Uterus (tissue), 4 donors: Measurements from ENCODE around the gene CDC42BPA. TPM values are rescaled to one million over a fixed set of nuclear protein-coding genes. Genes with fewer than 3 reads are reported as not detected.

Source experiments
- DNase-seq, 2 donors: peaks; one replicate each; pipeline ENCODE4 v3.0.0-alpha.2; 2019 to 2020
- H3K27ac ChIP-seq, 2 donors: fragments of 200-600 bp; sonication (generic); 1 replicate in 1 of 2; 2 replicates in 1 of 2; pipeline ENCODE4 v1.5.1; 2016 to 2018
- H3K27me3 ChIP-seq, 2 donors: fragments of 200-600 bp; sonication (generic); one replicate each; pipeline ENCODE4 v1.5.1; 2018 to 2019; ENCODE audit warnings: control low read depth in 1 of 2
- H3K36me3 ChIP-seq, 2 donors: fragments of 200-600 bp; sonication (generic); one replicate each; pipeline ENCODE4 v1.5.1; 2019; ENCODE audit warnings: control low read depth in 1 of 2
- H3K4me1 ChIP-seq, 2 donors: fragments of 200-600 bp; sonication (generic); one replicate each; pipeline ENCODE4 v1.5.1; 2018 to 2019; ENCODE audit warnings: control low read depth in 1 of 2
- H3K4me3 ChIP-seq, 2 donors: fragments of 200-600 bp; sonication (generic); 1 replicate in 1 of 2; 2 replicates in 1 of 2; pipeline ENCODE4 v1.5.1; 2018 to 2019; ENCODE audit warnings: mild to moderate bottlenecking in 1 of 2
- H3K9me3 ChIP-seq, 2 donors: fragments of 200-600 bp; sonication (generic); one replicate each; pipeline ENCODE4 v1.5.1; 2019; ENCODE audit warnings: control low read depth in 1 of 2
- CTCF ChIP-seq, 4 experiments: fragments of 200-600 bp in 2 of 4; fragments of 450-650 bp in 2 of 4; sonication (generic) in 2 of 4; IDR thresholded peaks; one replicate each; pipeline ENCODE4 v1.5.1; 2016 to 2019; ENCODE audit warnings: antibody characterized with exemption in 4 of 4, mild to moderate bottlenecking in 2 of 4, moderate library complexity in 1 of 4
- POLR2A ChIP-seq, 2 donors: fragments of 450-650 bp; IDR thresholded peaks; one replicate each; pipeline ENCODE4 v1.6.1; 2016; ENCODE audit warnings: antibody characterized with exemption in 2 of 2, mild to moderate bottlenecking in 1 of 2, moderate library complexity in 1 of 2
- intact Hi-C: fragments of 100-400 bp; cut with DNase I; formaldehyde crosslinking; loops from one replicate; pipeline ENCODE4 v1.15.1; 2023; ENCODE audit warnings: low total_unique reads
- total RNA-seq, 4 donors: library from RNA; depleted of rRNA in 3 of 4; stranded (reverse); fragments of >200 nt in 3 of 4; gene quantifications; one replicate each; pipeline versions ENCODE4 v1.1.0 to v1.2.4, GENCODE V29; 2014 to 2023
- donor health status: DM: yes; HTN: yes; CAD: no.

Gene CDC42BPA
- total RNA-seq, 4 donors from 2014 or later, result 32.9 to 116 (median 55.2) TPM

DNA sequence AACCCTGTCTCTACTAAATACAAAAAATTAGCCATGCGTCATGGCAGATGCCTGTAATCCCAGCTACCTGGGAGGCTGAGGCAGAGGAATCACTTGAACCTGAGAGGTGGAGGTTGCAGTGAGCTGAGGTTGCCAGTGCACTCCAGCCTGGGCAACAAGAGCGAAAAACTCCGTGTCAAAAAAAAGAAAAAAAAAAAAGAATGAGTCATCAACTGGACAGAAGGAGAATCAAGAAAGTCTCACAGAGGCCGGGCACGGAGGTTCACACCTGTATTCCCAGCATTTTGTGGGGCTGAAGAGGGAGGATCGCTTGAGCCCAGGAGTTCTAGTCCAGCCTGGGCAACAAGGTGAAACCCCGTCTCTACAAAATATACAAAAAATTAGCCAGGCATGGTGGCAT is 45.5 kb upstream of the CDC42BPA start:
- intact Hi-C loops, result no loop called here
- no peak for DNase-seq
- H3K27me3 ChIP-seq, result no peaks in the 10 kb centered on the region
- no peaks in the 10 kb centered on the region for H3K4me1 ChIP-seq
- H3K36me3 ChIP-seq, result no peaks in the 10 kb centered on the region
- no peaks in the 10 kb centered on the region for H3K9me3 ChIP-seq
- no peak overlapping the region for H3K4me3 ChIP-seq
- no peak for TF ChIP-seq CTCF (IDR thresholded peaks at IDR 0.05)
- TF ChIP-seq POLR2A (IDR thresholded peaks at IDR 0.05), result no peak
- no peak overlapping the region for H3K27ac ChIP-seq

DNA sequence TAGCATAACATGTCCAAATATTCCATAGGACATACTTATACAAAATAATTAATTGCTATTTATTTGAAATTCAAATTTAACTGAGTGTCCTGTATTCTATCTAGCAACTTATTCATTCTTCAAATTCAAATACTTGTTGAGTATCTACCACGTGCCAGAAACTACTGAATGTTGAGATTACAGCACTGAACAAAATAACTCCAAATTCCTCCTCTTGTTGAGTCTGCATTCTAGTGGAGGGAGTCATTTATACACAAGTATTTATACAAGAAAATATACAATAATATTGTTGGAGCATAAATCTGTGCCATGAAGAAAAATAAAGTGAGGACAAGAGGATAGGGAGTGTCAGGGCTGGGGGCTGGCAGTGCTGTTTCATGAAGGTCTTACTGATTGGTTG is 43.7 kb upstream of the CDC42BPA start:
- no peaks in the 10 kb centered on the region for H3K27me3 ChIP-seq
- no peak for DNase-seq
- no peak for TF ChIP-seq POLR2A (IDR thresholded peaks at IDR 0.05)
- no peak for TF ChIP-seq CTCF (IDR thresholded peaks at IDR 0.05)

DNA sequence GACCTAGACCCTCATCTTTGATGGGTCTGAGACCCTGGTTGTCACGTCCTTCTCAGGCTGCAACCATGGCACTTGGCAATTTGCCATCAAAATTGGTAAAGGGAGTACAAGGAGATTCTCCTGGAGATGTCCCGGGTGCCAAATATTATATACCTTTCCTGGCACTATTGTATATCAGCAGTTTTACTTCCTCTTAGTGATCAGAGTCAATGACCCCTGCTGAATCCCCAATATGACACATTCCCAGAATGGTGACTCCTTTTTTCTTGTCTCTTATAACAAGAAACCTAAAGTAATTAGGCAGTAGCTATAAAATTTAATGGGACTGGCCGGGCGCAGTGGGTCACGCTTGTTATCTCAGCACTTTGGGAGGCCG is 39.6 kb upstream of the CDC42BPA start:
- intact Hi-C loops, result no loop called here
- Histone ChIP-seq H3K36me3 (no peaks in the 10 kb centered on the region), H3K27me3 (no peaks in the 10 kb centered on the region), H3K27ac (peak overlapping the region in 1 of 2 donors; percentile 33), H3K4me1 (no peaks in the 10 kb centered on the region), H3K9me3 (no peaks in the 10 kb centered on the region), H3K4me3 (no peak overlapping the region)
- no peak for TF ChIP-seq POLR2A (IDR thresholded peaks at IDR 0.05)
- TF ChIP-seq CTCF (IDR thresholded peaks at IDR 0.05), result no peak
- no peak for DNase-seq

More for the DNA sequence above, 43.7 kb upstream of the CDC42BPA start:
- Histone ChIP-seq H3K36me3 (no peaks in the 10 kb centered on the region), H3K4me1 (no peaks in the 10 kb centered on the region), H3K27ac (no peak overlapping the region), H3K9me3 (no peaks in the 10 kb centered on the region), H3K4me3 (no peak overlapping the region)
- intact Hi-C loops, result no loop called here

GRCh38 chr1:227357171-227357926 is 39.1 kb upstream of the CDC42BPA start:
- no peaks in the 10 kb centered on the region for H3K36me3 ChIP-seq
- no peaks in the 10 kb centered on the region for H3K9me3 ChIP-seq
- peak; percentile 36 to 67 for DNase-seq
- TF ChIP-seq CTCF (IDR thresholded peaks at IDR 0.05) (no peak), POLR2A (IDR thresholded peaks at IDR 0.05) (no peak)
- no peak overlapping the region for H3K4me3 ChIP-seq
- no peaks in the 10 kb centered on the region for H3K27me3 ChIP-seq
- H3K27ac ChIP-seq, result peak overlapping the region in 1 of 2 donors; percentile 33
- intact Hi-C loops, result no loop called here
- no peaks in the 10 kb centered on the region for H3K4me1 ChIP-seq

- no peak for DNase-seq
- intact Hi-C loops, result no loop called here
- no peaks in the 10 kb centered on the region for H3K9me3 ChIP-seq
- no peaks in the 10 kb centered on the region for H3K27me3 ChIP-seq
- H3K36me3 ChIP-seq, result no peaks in the 10 kb centered on the region
- TF ChIP-seq POLR2A (IDR thresholded peaks at IDR 0.05), result no peak
- TF ChIP-seq CTCF (IDR thresholded peaks at IDR 0.05), result no peak
- no peaks in the 10 kb centered on the region for H3K4me1 ChIP-seq
- H3K27ac ChIP-seq, result no peak overlapping the region
- no peak overlapping the region for H3K4me3 ChIP-seq
These were observed 38.4 kb upstream of the CDC42BPA start for GRCh38 chr1:227356620-227357146.
